NCI-H128 (cell line): ENCODE results near the gene AGAP2.
"Not testable (repeated sequence)": the region's sequence is repeated elsewhere in the genome, so short reads cannot be mapped to it uniquely, and the experiment has no call there.

Experiments used
- DNase-seq: peaks from one replicate; lab custom pipeline; 2025; ENCODE audit not compliant: unreplicated experiment; lab: John Stamatoyannopoulos, UW

The AGAP2 gene

GRCh38 chr12:57698414-57698813 lies 40.1 kb downstream of the AGAP2 start:
- DNase-seq = no peak

GRCh38 chr12:57697076-57697475 lies 41.5 kb downstream of the AGAP2 start:
- no peak for DNase-seq

- no peak for DNase-seq
Observed at GRCh38 chr12:57695770-57696432, 42.6 kb downstream of the AGAP2 start.

GRCh38 chr12:57694459-57695019 lies 44.0 kb downstream of the AGAP2 start:
- no peak for DNase-seq

DNA sequence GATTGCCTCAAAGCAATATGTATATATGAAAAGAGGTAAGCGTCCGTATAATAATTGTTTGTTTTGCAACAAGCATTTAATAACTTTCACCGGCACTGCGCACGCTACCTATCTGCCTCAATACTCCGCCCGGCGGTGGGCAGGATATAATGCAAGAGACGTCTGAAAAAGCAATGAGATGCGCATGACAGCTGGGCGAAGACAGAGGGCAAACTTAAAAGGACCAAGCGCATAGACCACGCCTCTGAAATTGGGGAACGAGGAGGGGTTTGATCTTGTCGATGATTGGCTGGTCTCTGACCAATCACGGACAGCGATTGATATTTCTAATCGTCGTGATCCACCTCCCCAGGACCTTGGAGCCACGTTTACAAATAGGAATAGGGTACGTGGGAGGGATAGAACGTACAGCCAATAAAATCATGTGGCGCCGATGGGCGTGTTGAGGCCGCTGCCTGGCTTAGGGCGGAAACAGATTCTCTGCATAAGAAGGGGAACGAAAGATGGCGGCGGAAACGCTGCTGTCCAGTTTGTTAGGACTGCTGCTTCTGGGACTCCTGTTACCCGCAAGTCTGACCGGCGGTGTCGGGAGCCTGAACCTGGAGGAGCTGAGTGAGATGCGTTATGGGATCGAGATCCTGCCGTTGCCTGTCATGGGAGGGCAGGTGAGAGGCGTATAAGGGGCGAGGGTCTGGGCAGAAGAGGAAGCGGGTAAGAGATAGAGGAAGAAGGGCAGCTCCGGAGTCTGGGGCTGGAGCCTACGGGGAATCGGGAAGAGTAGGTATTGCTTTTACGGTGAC lies 44.7 kb downstream of the AGAP2 start, which contains the start of gene OS9:
OS9 (plus strand) TSS at position 474 of the 800 bp plus-strand sequence; CDS start at position 504, 30 bp downstream.
- peak; percentile 98 for DNase-seq

- no peak for DNase-seq
Observed at GRCh38 chr12:57693317-57693658, 45.3 kb downstream of the AGAP2 start.

DNA sequence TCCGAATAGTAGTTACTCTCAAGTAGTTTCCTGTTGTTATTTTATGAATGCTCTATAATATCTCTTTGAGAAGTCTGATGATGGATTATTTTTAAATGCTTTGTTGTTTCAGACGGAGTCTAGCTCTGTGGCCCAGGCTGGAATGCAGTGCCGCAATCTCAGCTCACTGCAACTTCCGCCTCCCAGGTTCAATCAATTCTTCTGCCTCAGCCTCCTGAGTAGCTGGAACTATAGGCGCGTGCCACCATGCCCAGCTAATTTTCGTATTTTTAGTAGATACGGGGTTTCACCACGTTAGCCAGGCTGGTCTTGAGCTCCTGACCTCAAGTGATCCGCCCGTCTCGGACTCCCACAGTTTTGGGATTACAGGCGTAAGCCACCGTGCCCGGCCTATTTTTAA lies 46.0 kb downstream of the AGAP2 start:
- DNase-seq = no peak

- no peak for DNase-seq
Observed at GRCh38 chr12:57688931-57689330, 49.6 kb downstream of the AGAP2 start.

DNA sequence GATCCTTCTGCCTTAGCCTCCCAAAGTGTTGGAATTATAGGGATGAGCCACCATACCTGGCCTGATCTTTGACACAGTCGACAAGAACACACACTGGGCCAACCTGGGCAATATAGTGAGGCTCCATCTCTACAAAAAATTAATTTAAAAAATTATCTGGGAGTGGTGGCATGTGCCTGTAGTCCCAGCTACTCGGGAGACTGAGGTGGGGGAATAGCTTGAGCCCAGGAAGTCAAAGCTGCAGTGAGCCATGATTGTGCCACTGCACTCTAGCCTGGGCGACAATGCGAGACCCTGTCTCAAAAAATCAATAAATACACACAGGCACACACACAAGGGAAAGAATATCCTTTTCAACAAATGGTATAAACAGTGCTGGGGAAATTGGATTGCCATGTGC lies 50.7 kb downstream of the AGAP2 start:
- no peak for DNase-seq

GRCh38 chr12:57679697-57680096 lies 58.8 kb downstream of the AGAP2 start:
- no peak for DNase-seq

DNA sequence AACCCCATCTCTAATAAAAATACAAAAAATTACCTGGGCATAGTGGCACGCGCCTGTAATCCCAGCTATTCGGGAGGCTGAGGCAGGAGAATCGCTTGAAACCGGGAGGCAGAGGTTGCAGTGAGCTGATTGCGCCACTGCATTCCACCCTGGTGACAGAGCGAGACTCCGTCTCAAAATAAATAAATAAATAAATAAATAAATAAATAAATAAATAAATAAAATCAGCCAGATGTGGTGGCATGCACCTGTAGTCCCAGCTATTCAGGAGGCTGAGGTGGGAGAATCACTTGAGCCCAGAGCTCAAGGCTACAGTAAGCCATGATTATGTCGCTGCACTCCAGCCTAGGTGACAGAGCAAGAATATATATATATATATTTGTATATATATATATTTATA lies 60.6 kb downstream of the AGAP2 start:
- not testable (repeated sequence) for DNase-seq

DNA sequence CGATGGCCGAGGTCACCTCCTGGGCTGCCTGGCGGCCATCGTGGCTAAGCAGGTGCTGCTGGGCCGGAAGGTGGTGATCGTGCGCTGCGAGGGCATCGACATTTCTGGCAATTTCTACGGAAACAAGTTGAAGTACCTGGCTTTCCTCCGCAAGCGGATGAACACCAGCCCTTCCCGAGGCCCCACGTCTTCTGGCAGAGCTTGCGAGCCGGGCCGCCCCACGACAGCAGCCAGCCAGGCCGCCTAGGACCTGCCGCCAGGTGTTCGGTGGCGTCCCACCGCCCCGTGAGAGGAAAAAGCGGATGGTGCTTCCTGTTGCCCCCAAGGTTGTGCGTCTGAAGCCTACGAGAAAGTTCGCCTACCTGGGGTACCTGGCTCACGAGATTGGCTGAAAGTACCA lies 63.9 kb downstream of the AGAP2 start:
- DNase-seq = no peak
